RPMI8226 (cell line): ENCODE results near the gene BCR.
"Not testable (repeated sequence)": the region's sequence is repeated elsewhere in the genome, so short reads cannot be mapped to it uniquely, and the experiment has no call there.

Experiments
- DNase-seq: peaks from one replicate; pipeline ENCODE4 v3.0.0-alpha.2; 2015

The BCR gene

GRCh38 chr22:23341942-23342695 is 161.8 kb downstream of the BCR start:
- not testable (repeated sequence) for DNase-seq

- no peak for DNase-seq
These were observed 171.0 kb downstream of the BCR start for GRCh38 chr22:23351321-23351720.

GRCh38 chr22:23353004-23353403 is 172.7 kb downstream of the BCR start:
- DNase-seq, result no peak

- no peak for DNase-seq
These were observed 173.4 kb downstream of the BCR start for GRCh38 chr22:23353696-23354095.

GRCh38 chr22:23356094-23356493 is 175.8 kb downstream of the BCR start:
- no peak for DNase-seq

GRCh38 chr22:23357053-23357452 is 176.7 kb downstream of the BCR start:
- DNase-seq, result no peak

- DNase-seq, result no peak
These were observed 179.3 kb downstream of the BCR start for GRCh38 chr22:23359583-23360123.

GRCh38 chr22:23361676-23362075 is 181.4 kb downstream of the BCR start:
- no peak for DNase-seq

GRCh38 chr22:23363683-23364082 is 183.4 kb downstream of the BCR start:
- DNase-seq, result no peak

- no peak for DNase-seq
These were observed 184.1 kb downstream of the BCR start for GRCh38 chr22:23364389-23364788.

GRCh38 chr22:23365524-23365923 is 185.2 kb downstream of the BCR start:
- DNase-seq, result no peak

- DNase-seq, result no peak
These were observed 185.7 kb downstream of the BCR start for GRCh38 chr22:23365961-23366360.

- DNase-seq, result not testable (repeated sequence)
These were observed 186.9 kb downstream of the BCR start for GRCh38 chr22:23367196-23367595.
